GM12872 (cell line): ENCODE measurements around the gene SEC22A.

Experiments used
- TF ChIP-seq, protein P1 (sequence below): IDR thresholded peaks from 3 replicates; pipeline ENCODE4 v1.5.1; 2011; ENCODE audit warnings: low read depth, mild to moderate bottlenecking, low read length, moderate library complexity; ENCODE audit not compliant: insufficient read depth

The SEC22A gene

DNA sequence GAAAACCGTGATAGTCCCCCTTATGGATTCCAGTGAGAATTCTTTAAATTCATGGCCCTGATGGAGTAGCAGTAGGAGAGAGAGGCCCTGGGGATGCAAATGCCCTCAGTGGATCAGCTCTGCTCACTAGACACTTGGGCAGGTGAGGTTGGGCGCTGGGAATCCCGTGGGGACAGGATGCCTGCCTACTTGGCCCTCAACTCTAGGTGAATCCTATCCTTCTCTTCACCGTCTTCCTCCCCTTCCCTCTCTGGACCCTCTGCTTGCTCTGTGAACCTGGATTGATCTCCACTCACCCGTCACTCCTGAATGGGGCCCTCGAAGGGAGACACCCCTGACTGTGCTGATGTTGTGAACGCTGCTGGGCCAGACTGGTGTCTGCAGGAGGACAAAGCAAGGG, 77.4 kb downstream of the SEC22A start:
- TF ChIP-seq, protein P1, sequence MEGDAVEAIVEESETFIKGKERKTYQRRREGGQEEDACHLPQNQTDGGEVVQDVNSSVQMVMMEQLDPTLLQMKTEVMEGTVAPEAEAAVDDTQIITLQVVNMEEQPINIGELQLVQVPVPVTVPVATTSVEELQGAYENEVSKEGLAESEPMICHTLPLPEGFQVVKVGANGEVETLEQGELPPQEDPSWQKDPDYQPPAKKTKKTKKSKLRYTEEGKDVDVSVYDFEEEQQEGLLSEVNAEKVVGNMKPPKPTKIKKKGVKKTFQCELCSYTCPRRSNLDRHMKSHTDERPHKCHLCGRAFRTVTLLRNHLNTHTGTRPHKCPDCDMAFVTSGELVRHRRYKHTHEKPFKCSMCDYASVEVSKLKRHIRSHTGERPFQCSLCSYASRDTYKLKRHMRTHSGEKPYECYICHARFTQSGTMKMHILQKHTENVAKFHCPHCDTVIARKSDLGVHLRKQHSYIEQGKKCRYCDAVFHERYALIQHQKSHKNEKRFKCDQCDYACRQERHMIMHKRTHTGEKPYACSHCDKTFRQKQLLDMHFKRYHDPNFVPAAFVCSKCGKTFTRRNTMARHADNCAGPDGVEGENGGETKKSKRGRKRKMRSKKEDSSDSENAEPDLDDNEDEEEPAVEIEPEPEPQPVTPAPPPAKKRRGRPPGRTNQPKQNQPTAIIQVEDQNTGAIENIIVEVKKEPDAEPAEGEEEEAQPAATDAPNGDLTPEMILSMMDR = no peak

DNA sequence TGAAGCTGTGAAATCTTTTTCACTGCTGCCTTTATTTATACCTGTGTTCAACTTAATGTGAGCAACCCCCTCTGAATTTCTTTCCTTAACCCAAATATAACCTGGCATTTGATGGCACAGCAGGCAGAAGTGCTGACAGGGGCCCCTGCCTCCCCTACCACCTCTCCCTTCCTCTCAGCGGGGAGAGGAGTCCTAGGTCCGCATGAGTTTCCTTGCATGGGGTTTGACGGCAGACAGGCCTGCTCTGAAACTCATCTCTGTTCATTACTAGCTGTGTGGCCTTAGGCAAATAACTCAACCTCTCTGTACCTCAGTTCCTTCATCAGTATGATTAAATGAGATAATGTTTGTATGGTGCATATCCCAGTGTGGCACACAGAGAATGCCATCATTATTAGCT, 79.7 kb downstream of the SEC22A start:
- TF ChIP-seq, protein P1 = no peak

DNA sequence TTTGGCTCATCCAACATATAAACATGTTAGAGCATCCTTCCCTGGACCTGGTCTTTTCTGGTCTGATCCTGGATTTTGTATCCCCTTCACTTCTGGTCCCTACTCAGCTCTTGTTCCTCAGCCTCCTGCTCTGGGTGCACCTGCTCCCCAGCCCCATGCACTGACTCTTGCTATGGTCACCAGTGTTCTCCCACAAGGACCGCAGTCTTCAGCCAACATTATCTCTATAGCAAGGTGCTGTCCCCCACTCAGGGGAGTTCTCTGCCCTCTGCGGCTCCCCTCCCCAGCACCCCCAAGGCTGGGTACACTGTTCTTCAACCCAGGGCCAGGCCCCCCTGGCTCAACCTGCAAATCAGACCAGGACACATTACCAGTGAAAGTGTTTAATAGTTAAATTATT, 80.2 kb downstream of the SEC22A start:
- TF ChIP-seq, protein P1 = no peak

DNA sequence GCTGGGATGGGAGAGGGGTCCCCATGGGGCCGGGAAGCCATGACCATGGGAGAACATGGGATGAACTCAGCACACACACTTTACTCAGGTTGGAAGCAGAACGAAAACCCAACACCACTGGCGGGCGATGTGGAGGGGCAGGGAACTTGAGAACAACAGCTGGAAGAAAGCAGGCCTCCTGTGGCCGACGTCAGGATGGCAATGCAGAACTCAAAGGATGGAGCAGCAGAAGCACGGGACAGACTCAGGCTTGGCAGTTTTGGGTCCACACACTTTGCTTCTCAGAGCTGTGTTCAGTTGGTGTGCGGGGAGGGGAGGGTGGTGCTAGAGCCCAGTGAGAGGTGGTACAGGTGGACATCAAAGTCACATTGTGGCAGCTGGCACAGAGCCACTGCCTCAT, 80.7 kb downstream of the SEC22A start:
- TF ChIP-seq, protein P1 = no peak

DNA sequence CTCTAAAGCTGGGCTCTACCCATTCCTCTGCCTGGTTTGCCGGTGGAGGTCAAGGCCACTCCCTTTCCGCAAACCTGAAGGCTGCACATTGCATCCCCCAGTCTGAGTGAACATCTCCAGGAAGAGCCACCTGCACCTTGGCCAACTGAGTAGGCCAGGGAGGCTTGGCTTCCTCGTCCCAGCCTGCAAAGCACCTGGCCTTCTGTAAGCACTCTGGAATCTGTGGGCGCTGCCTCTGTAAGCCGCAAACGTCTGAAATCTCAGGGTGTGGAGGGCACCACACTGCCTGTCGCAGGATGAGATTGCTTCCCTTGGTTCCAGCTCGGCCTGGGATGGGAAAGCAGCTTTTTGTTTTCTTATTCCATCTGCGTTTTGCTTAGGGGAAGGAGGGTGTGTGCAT, 81.3 kb downstream of the SEC22A start:
- TF ChIP-seq, protein P1 = no peak

DNA sequence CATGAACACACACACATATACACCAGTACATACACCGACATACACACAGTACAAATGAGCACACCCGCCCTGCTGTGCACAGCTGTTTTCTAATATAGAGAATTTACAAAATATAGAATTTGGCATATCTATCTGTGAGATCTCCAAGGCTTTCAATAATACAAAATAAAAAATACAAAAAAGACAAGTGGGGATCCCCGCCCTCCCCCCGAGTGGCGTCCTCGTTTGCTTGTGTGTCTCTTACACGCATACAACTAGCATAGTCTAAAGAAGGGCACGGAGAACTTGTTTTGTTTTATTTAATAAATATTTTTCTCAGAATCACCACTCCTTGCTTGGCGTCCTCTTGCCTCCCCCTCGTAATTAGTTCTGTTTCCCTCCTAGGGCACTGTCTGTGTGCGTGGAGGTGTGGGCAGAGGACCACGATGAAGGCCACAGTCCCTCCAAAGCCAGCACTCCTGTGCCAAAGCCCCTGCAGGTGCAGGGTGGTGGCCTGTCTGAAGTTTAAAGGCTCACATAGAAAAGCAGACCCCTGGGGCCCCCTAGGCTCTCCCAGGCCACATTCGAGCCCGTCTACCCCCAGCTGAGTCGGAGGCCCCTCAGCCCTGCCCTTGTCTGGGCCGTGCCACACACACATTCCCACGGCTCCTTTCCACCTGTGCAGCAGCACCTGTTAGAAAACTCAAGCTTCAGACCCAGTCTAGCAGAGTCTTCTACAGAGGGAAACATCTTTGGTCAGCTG, 82.1 kb downstream of the SEC22A start:
- TF ChIP-seq, protein P1 = no peak

DNA sequence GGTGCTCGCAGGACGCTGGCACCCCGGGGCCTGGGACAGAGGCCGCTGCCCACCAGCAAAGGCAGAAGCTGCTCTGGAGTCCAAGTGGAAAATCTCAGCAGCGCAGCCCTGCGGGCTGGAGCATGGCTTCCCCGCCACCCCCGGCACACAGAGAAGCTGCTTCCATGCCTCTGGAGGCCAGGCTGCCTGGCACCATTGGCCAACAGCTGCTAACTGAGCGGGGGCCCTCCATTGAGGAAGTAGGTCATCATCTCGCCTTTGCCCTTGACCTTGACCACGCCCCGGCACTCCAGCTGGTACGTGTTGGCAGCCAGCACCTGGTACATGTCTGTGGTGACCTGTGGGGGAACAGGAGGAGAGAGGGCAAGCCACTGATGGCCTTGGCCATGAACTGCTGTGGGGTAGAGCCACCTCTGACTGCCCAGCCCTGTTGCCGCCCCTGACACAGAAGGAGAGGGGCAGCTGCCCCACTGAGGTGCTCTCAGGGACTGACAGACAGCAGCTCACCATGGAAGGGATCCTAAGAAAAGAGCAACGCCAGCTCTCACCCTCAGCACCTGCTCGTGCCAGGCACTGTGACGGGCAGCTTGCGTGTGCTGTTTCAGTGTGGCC, 82.8 kb downstream of the SEC22A start:
- TF ChIP-seq, protein P1 = no peak
